PC-9 (cell line): ENCODE measurements around the gene HEMK1.

Experiments used
- CTCF ChIP-seq: fragments of 200-600 bp; sonication (generic); conservative IDR thresholded peaks from 2 replicates; pipeline ENCODE4 v1.6.1; 2017; ENCODE audit warnings: mixed run types, antibody characterized with exemption, mild to moderate bottlenecking, moderate library complexity
- EZH2 ChIP-seq: fragments of 200-600 bp; sonication (generic); IDR thresholded peaks from 2 replicates; pipeline ENCODE4 v1.8.0; 2017; ENCODE audit warnings: antibody characterized with exemption, low read depth

DNA sequence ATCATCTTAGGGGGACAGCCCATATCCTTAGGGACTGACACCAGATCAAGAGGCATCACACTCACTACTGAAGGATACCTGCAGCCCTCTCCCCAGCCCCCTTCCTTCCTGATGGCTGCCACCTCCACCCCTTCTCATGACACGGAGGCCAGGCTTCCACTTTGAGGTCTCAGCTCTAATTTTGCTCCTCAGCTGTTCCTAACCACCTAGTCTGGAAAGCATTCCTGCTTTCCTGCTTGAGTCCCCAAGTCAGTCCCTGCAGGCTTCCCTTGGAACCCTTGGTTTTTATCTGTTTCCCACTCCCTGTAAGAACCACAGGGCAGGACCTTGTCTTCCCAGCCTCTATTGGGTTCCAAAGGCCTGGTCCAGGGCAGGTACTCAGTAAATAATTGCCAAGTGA, 5.0 kb upstream of the HEMK1 start:
- TF ChIP-seq EZH2: no peak
- no peak for TF ChIP-seq CTCF
